ENCODE data around the gene NLRP9.
A peak's percentile ranks its signal among the peaks of the same experiment; 100 is the strongest.
"Not testable (repeated sequence)": the region's sequence is repeated elsewhere in the genome, so short reads cannot be mapped to it uniquely, and the experiment has no call there.

Gene NLRP9

GRCh38 chr19:55738302-55738701 is at the start of gene NLRP9:
Gene NLRP9, minus strand, starts transcription at chr19:55738402. Its CDS starts 28 bp downstream, at chr19:55738374.
- H3K9me3 ChIP-seq (ENCODE audit: control insufficient read depth, insufficient read depth, low read length) = no peaks in the 10 kb centered on the region
- H3K4me1 ChIP-seq (ENCODE audit: insufficient read depth, low read length) = no peaks in the 10 kb centered on the region
- no peak within 1 kb of the TSS for H3K9ac ChIP-seq (ENCODE audit: low read depth, low read length)
- no peaks in the 10 kb centered on the region for H3K36me3 ChIP-seq (ENCODE audit: insufficient read depth, low read length)

GRCh38 chr19:55781112-55781511 is 42.9 kb upstream of the NLRP9 start:
- H3K9ac ChIP-seq (ENCODE audit: low read depth, low read length) = no peak overlapping the region
- no peaks in the 10 kb centered on the region for H3K4me1 ChIP-seq (ENCODE audit: insufficient read depth, low read length)
- H3K36me3 ChIP-seq (ENCODE audit: insufficient read depth, low read length) = no peaks in the 10 kb centered on the region
- H3K9me3 ChIP-seq (ENCODE audit: control insufficient read depth, insufficient read depth, low read length) = no peaks in the 10 kb centered on the region

- no peak overlapping the region for H3K9ac ChIP-seq (ENCODE audit: low read depth, low read length)
- H3K9me3 ChIP-seq (ENCODE audit: control insufficient read depth, insufficient read depth, low read length) = no peaks in the 10 kb centered on the region
Measured at GRCh38 chr19:55778331-55778730, 40.1 kb upstream of the NLRP9 start.

GRCh38 chr19:55777528-55777927 is 39.3 kb upstream of the NLRP9 start:
- Histone ChIP-seq H3K9me3 (ENCODE audit: control insufficient read depth, insufficient read depth, low read length) (no peaks in the 10 kb centered on the region), H3K4me1 (ENCODE audit: insufficient read depth, low read length) (no peaks in the 10 kb centered on the region)

More at GRCh38 chr19:55778331-55778730, 40.1 kb upstream of the NLRP9 start:
- Histone ChIP-seq H3K4me1 (ENCODE audit: insufficient read depth, low read length) (no peaks in the 10 kb centered on the region), H3K36me3 (ENCODE audit: insufficient read depth, low read length) (no peaks in the 10 kb centered on the region)

GRCh38 chr19:55769632-55770031 is 31.4 kb upstream of the NLRP9 start:
- H3K4me1 ChIP-seq (ENCODE audit: insufficient read depth, low read length); H3K36me3 ChIP-seq (ENCODE audit: insufficient read depth, low read length); H3K9ac ChIP-seq (ENCODE audit: low read depth, low read length): not testable (repeated sequence)

More at GRCh38 chr19:55777528-55777927, 39.3 kb upstream of the NLRP9 start:
- no peak overlapping the region for H3K9ac ChIP-seq (ENCODE audit: low read depth, low read length)
- H3K36me3 ChIP-seq (ENCODE audit: insufficient read depth, low read length) = no peaks in the 10 kb centered on the region

GRCh38 chr19:55768818-55769217 is 30.6 kb upstream of the NLRP9 start, which contains the start of gene RFPL4AL1:
Gene RFPL4AL1, plus strand, starts transcription at chr19:55769118. Its CDS starts 2,687 bp downstream, at chr19:55771805.
- not testable (repeated sequence) for H3K9ac ChIP-seq (ENCODE audit: low read depth, low read length); H3K9me3 ChIP-seq (ENCODE audit: control insufficient read depth, insufficient read depth, low read length); H3K36me3 ChIP-seq (ENCODE audit: insufficient read depth, low read length); H3K4me1 ChIP-seq (ENCODE audit: insufficient read depth, low read length)

More at GRCh38 chr19:55769632-55770031, 31.4 kb upstream of the NLRP9 start:
- H3K9me3 ChIP-seq (ENCODE audit: control insufficient read depth, insufficient read depth, low read length) = not testable (repeated sequence)

- no peaks in the 10 kb centered on the region for H3K9me3 ChIP-seq (ENCODE audit: control insufficient read depth, insufficient read depth, low read length)
- no peak overlapping the region for H3K9ac ChIP-seq (ENCODE audit: low read depth, low read length)
- H3K4me1 ChIP-seq (ENCODE audit: insufficient read depth, low read length) = no peaks in the 10 kb centered on the region
- no peaks in the 10 kb centered on the region for H3K36me3 ChIP-seq (ENCODE audit: insufficient read depth, low read length)
Measured at GRCh38 chr19:55766466-55766865, 28.3 kb upstream of the NLRP9 start.

GRCh38 chr19:55758797-55759196 is 20.6 kb upstream of the NLRP9 start, which contains the start of gene RFPL4A:
Gene RFPL4A, plus strand, starts transcription at chr19:55759097. Its CDS starts 2,704 bp downstream, at chr19:55761801.
- H3K4me1 ChIP-seq (ENCODE audit: insufficient read depth, low read length); H3K9ac ChIP-seq (ENCODE audit: low read depth, low read length): not testable (repeated sequence)

GRCh38 chr19:55756808-55757207 is 18.6 kb upstream of the NLRP9 start:
- not testable (repeated sequence) for H3K9me3 ChIP-seq (ENCODE audit: control insufficient read depth, insufficient read depth, low read length); H3K9ac ChIP-seq (ENCODE audit: low read depth, low read length); H3K4me1 ChIP-seq (ENCODE audit: insufficient read depth, low read length); H3K36me3 ChIP-seq (ENCODE audit: insufficient read depth, low read length)

More at GRCh38 chr19:55758797-55759196, 20.6 kb upstream of the NLRP9 start, which contains the start of gene RFPL4A:
- H3K36me3 ChIP-seq (ENCODE audit: insufficient read depth, low read length); H3K9me3 ChIP-seq (ENCODE audit: control insufficient read depth, insufficient read depth, low read length): not testable (repeated sequence)

GRCh38 chr19:55753401-55753800 is 15.2 kb upstream of the NLRP9 start:
- Histone ChIP-seq H3K9ac (ENCODE audit: low read depth, low read length) (no peak overlapping the region), H3K36me3 (ENCODE audit: insufficient read depth, low read length) (no peaks in the 10 kb centered on the region), H3K9me3 (ENCODE audit: control insufficient read depth, insufficient read depth, low read length) (no peaks in the 10 kb centered on the region), H3K4me1 (ENCODE audit: insufficient read depth, low read length) (no peaks in the 10 kb centered on the region)

GRCh38 chr19:55750715-55751114 is 12.5 kb upstream of the NLRP9 start:
- no peaks in the 10 kb centered on the region for H3K36me3 ChIP-seq (ENCODE audit: insufficient read depth, low read length)
- no peaks in the 10 kb centered on the region for H3K9me3 ChIP-seq (ENCODE audit: control insufficient read depth, insufficient read depth, low read length)
- H3K9ac ChIP-seq (ENCODE audit: low read depth, low read length) = no peak overlapping the region
- H3K4me1 ChIP-seq (ENCODE audit: insufficient read depth, low read length) = no peaks in the 10 kb centered on the region

GRCh38 chr19:55730378-55730777 is 7.8 kb downstream of the NLRP9 start:
- H3K9me3 ChIP-seq (ENCODE audit: control insufficient read depth, insufficient read depth, low read length); H3K9ac ChIP-seq (ENCODE audit: low read depth, low read length); H3K4me1 ChIP-seq (ENCODE audit: insufficient read depth, low read length); H3K36me3 ChIP-seq (ENCODE audit: insufficient read depth, low read length): not testable (repeated sequence)

GRCh38 chr19:55723491-55723890 is 14.7 kb downstream of the NLRP9 start:
- H3K4me1 ChIP-seq (ENCODE audit: insufficient read depth, low read length) = peaks cover 16% of the 10 kb centered on the region
- peak overlapping the region; percentile 5; the same call in 1 of the 2 replicates for H3K9ac ChIP-seq (ENCODE audit: low read depth, low read length)
- H3K9me3 ChIP-seq (ENCODE audit: control insufficient read depth, insufficient read depth, low read length) = peaks cover 2% of the 10 kb centered on the region; the same call in 1 of the 2 replicates
- H3K36me3 ChIP-seq (ENCODE audit: insufficient read depth, low read length) = no peaks in the 10 kb centered on the region

- Histone ChIP-seq H3K36me3 (ENCODE audit: insufficient read depth, low read length) (no peaks in the 10 kb centered on the region), H3K9ac (ENCODE audit: low read depth, low read length) (no peak overlapping the region), H3K4me1 (ENCODE audit: insufficient read depth, low read length) (peaks cover 16% of the 10 kb centered on the region), H3K9me3 (ENCODE audit: control insufficient read depth, insufficient read depth, low read length) (peaks cover 2% of the 10 kb centered on the region; the same call in 1 of the 2 replicates)
Measured at GRCh38 chr19:55720801-55721200, 17.4 kb downstream of the NLRP9 start.

- no peak overlapping the region for H3K9ac ChIP-seq (ENCODE audit: low read depth, low read length)
- no peaks in the 10 kb centered on the region for H3K36me3 ChIP-seq (ENCODE audit: insufficient read depth, low read length)
- peaks cover 15% of the 10 kb centered on the region for H3K4me1 ChIP-seq (ENCODE audit: insufficient read depth, low read length)
- peaks cover 2% of the 10 kb centered on the region; the same call in 1 of the 2 replicates for H3K9me3 ChIP-seq (ENCODE audit: control insufficient read depth, insufficient read depth, low read length)
Measured at GRCh38 chr19:55720214-55720746, 17.9 kb downstream of the NLRP9 start.
